GM19452 (cell line): Measurements from ENCODE around the gene LRP1B.

Source experiments
- ATAC-seq: cut with Tn5 transposase; IDR thresholded peaks from one replicate; pipeline ENCODE4 v1.9.1; 2021; ENCODE audit not compliant: unreplicated experiment

Gene LRP1B

GRCh38 chr2:140869925-140870324, 1260.9 kb downstream of the LRP1B start:
- no peak for ATAC-seq

DNA sequence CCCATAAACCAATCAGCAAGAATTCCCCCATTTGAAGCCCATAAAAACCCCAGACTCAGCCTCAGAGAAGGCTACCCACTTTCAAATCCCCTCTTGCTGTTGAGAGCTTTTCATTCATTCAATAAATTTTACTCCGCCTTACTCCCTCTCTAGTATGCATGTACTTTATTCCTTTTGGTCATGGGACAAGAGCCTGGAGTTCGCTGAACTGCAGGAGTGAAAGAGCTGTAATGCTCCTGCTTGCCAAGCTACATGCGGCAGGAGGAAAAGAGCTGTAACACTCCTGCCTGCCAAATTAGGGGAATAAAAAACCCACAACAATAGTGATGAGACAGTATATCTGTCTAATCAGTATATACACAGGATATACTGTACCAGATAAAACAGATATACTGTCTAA, 1261.7 kb downstream of the LRP1B start:
- no peak for ATAC-seq

GRCh38 chr2:140865837-140866236, 1265.0 kb downstream of the LRP1B start:
- no peak for ATAC-seq

- ATAC-seq: no peak
These were observed 1267.1 kb downstream of the LRP1B start for GRCh38 chr2:140863713-140864112.

DNA sequence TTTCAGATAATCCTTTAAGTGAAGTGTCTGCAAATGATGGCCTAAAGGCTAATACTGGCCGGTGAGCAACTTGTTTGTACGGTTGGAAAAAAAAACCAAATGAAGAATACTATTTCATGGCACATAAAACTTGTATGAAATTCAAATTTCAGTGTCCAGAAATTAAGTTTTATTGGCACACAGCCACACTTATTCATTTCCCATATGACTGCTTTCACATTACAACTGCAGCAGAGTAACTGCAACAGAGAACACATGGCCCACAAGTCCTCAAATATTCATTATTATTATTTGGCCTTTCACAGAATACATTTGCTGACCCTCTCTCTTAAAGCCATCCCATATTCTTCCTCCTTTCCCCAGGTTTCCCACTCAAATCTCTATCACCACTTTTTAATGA, 1268.6 kb downstream of the LRP1B start:
- ATAC-seq: no peak

DNA sequence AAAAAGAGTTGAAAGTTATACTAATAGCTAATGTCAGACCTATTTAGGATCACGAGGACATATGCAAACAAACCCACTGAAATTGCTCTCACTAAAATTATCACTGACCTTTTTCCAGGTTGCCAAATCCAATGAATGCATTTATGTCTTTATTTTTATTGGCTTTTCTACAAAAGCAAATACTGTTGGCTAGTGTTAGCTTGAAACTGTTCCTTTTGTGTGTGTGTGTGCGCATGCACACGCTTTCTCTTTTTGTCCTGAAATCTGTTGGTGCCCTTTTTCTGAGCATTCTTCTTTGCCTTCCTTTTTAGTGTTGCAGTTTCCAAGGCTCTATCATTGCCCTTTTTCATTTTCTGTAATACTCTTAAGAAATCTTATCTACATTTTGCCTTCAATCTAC, 1269.2 kb downstream of the LRP1B start:
- no peak for ATAC-seq

DNA sequence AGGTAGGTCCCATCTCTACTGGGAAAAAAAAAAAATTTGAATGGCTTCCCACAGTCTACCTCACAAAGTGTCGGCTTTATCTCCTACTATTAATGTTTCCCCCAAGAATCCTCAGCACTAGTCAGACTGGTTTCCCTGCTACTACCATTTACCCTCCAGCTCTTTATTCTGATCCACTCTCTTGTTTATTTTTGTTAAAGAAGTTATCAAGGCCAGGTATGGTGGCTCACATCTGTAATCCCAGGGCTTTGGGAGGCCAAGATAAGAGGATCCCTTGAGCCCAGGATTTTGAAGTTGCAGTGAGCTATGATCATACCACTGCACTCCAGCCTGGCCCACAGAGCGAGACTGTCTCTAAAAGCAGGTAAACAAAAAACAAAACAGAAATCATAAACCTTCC, 1275.3 kb downstream of the LRP1B start:
- ATAC-seq: no peak

DNA sequence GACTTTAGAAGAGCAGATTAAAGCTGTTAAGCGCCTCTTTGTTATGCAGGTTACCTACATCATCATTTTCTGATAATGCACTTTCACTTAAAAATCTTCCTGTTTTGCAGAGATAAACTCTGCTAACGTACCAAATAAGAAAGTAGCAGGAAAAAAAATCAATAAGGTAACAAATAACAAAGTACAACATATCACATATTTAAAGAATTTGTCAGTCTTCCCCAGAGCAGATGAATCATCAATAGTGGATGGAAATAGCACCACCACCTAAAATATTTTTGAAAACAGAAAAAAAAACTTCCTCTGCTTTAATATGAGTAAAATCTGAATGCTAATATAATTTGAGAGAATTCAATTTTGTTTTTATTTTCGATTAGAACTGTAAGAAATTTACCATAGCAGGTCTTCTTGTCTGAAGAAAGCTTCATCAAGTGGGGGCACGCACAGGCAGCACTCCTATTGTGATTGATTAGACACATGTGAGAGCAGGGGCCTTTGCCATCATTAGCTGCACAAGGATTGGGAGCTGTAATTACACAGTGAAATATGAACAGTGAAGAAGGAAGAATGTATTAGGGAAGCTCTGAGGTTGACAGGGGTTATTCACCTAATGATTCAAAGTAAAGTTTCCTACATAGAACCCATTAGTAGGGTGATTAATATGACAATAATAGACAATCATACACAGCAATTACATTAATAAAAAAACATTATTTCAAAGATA, 1279.4 kb downstream of the LRP1B start:
- ATAC-seq: no peak

- ATAC-seq: no peak
These were observed 1287.6 kb downstream of the LRP1B start for GRCh38 chr2:140843186-140843585.

GRCh38 chr2:140842110-140842509, 1288.7 kb downstream of the LRP1B start:
- no peak for ATAC-seq

- no peak for ATAC-seq
These were observed 1289.7 kb downstream of the LRP1B start for GRCh38 chr2:140841141-140841540.

DNA sequence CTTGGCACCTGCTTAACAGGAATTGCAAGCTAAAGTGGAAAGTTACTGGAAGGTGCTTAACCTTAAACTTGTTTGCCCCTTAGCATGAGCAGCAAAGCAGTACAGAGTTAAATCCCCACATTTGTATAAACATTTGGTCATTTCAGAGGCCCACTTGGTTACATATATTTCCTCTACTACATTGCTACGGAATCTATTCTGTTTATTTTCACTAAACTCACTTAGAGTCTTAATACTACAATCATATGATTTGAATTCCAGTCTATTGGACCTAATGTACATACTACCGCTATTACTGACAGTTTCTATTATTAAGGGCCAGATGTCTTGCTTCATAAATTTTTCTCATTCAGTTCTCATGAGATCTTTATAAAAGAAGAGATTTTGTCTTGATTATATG, 1294.0 kb downstream of the LRP1B start:
- ATAC-seq: no peak

GRCh38 chr2:140835079-140835478, 1295.7 kb downstream of the LRP1B start:
- ATAC-seq: no peak

DNA sequence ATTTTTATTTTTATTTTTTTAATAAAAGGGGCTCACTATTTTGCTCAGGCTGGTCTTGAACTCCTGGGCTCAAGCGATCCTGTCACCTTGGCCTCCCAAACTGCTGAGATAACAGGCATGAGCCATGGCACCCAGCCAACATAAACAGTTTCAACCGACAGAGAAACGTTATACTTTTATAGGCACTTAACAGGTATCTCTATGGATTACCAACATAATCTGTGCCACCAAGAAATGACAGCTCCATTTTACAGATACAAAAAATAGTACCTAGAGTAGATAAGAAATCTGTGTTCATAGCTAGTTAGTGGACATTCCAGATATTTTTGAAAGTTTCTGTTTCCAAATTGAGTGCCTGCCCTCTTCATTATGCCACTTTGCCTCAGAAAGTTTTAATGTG, 1316.7 kb downstream of the LRP1B start:
- ATAC-seq: no peak

GRCh38 chr2:140808820-140809219, 1322.0 kb downstream of the LRP1B start:
- ATAC-seq: no peak

- ATAC-seq: no peak
These were observed 1322.6 kb downstream of the LRP1B start for GRCh38 chr2:140808211-140808610.

DNA sequence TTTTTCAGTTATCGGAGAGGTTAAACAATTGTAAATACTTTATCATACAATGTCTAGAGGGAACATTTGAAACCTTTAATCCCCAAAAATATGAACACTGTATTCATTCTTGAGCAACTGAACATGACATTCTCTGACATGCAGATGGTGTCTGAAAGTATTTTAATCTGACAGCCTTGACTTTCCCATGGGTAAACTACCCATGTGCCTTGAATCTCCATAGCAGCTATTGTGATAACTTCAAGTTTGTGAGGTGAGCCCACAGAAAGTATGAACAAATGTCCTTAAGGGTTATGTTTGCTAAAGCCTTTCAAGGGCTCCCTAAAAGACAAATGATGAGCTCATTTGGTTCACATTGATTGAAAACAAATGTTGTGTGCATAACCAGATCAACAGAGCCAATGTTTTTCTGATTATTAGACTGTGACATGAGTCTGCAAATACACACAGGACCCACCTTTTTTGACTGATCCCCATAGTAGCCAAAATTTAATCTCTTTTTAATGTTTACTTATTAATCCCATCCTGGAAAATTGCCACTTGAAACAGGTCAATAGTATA, 1326.0 kb downstream of the LRP1B start:
- ATAC-seq: no peak

DNA sequence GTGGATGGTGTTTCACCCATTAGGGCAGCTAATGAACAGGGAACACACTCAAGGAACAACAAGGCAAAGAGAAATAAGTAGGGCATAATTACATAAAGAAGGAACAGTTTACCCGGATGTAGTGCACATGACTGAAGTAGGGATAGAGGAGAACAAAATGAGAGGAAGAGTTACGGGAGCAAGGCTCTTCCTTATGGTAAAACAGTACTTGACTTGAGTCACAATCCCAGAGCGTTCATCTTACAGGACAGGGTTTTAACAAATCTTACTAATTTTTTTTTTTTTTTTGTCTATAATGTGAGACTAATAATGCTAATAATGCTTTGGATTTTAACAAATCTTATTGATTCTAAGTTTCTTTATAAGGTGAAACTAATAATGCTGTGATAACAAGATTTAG, 1329.5 kb downstream of the LRP1B start:
- no peak for ATAC-seq

DNA sequence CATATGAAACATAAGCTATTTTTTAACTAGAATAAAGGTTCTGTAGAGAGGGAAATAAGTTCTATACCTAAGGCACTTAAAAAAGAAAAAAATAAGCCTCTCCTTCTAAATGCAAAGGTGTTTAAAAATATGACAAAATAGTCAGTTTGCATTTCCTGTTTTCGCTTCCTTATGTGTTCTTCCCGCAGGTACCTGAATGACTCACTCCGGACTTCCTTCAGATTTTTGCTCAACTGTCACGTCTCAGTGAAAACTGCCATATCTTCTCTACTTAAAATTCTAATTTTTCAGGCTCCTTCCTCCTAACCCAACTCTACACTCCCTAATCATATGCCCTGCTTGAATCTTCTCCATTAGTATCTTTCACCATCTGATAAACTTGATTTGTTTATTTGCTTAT, 1333.1 kb downstream of the LRP1B start:
- peak; percentile 70 for ATAC-seq

DNA sequence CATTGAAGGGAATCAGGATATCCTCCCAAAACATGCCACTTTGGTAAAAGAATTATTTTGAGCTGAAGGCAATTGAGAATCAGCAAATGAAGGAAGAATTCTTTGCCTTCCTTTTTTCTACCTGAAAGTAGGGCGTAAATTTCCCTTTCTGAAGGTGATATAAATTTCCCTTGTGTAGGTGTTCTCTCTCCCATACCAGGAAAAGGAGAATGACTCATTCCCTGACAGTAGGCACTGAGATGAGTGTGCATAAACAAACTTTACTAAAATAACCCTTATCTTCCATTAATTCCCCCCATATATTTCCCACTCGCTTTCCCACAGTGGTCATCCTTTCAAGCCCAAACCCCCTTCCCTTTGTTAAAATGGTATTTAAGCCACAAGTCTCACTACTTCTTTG, 1339.0 kb downstream of the LRP1B start:
- ATAC-seq: no peak

DNA sequence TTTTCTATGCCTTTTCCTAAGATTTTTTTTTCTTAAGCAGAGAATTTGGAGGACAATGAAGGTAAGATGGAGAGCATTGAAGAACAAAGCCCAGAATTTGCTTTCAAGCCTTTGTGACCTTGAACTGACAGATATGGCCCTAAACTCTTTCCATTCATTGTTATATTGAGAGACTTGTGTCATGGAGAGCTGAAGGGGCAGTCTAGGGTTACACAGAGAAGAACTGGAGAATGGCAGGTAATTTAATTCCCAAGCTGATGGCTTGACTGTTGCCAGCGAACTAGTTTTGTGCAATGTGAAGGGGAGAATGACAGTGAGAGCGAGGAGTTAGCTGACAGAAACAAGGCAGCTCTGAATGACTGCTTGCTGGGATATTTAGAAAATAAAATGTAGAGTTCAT, 1344.2 kb downstream of the LRP1B start:
- ATAC-seq: no peak

DNA sequence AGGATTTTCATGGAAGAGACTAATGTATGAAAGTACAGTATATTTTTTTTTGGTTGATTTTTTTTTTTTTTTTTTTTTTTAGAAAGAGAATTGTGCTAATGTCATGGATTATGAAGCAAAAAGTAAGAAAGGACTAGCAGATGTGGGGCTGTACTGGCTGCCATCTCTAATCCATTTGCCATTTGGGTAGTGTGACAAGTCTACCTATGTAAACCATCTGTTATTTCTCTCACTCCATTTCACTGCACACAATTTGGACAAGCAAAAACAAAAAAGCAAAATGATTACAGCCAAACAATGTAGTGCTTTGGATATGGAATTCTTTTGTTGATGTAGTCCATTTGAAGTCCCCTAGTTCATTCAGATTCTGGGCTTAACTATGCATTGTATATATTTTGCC, 1355.4 kb downstream of the LRP1B start:
- no peak for ATAC-seq

GRCh38 chr2:140770645-140771044, 1360.2 kb downstream of the LRP1B start:
- ATAC-seq: no peak
